ENCODE data around the gene SH3BP1. TPM values are rescaled to one million over a fixed set of nuclear protein-coding genes. Genes with fewer than 3 reads are reported as not detected.

The SH3BP1 gene
- polyA plus RNA-seq, 3 donors = 20.0 to 214 (median 20.0) TPM

DNA sequence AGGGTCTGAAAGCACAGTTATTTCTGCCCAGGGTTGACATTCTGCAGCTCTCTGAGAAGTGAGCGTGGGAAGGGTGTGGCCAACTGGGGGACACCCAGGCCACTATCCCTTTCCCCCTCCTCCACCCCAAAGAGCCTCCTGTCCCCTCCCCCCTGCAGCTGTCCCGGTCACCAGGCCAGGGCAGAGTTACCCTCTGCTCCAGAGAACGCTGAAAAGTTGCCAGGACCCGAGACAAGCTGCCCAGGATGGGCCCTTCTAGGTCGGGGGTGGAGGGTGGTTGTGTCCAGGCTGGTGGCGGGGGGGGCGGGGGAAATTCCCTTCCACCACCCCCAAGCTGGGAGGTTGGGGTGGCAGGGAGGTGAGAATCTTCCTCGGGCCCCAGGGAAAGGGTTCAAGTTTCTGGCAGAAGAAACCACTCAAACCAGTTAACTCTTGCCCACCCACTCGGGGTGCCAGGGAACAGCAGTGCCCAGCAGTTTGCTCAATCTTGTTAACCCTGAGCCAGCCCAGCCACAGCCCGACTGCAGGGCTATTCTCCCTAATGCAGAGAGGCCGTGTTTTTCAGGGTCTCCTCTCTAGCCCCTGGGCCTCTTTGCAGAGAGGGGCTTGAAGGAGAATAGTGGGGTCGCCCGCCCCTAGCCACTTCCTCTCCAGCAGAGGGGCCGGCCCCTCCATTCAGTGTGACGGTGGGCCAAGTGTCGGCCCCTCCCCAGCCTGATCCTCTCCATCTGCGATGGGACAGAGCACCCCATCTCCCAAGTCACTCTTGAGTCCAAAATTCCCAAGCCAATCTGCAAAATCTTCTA, 36.7 kb downstream of the SH3BP1 start:
- Histone ChIP-seq H3K4me3 (replicated peaks in 1 of 3; ENCODE audit: low read depth in 2 of 3, low read length in 3 of 3) (peak overlapping the region; percentile 62 to 98 (median 76)), H3K9me3 (replicated peaks in 1 of 2; ENCODE audit: control insufficient read depth in 1 of 2, insufficient read depth in 1 of 2, low read length in 2 of 2) (no peaks in the 10 kb centered on the region), H3K79me2 (ENCODE audit: insufficient read depth, low read length) (peaks cover 55% of the 10 kb centered on the region), H2AFZ (ENCODE audit: insufficient read depth, low read depth, low read length, poor library complexity, severe bottlenecking) (peak overlapping the region; percentile 41), H3K27me3 (ENCODE audit: control insufficient read depth in 2 of 2, insufficient read depth in 2 of 2, low read length in 2 of 2) (no peaks in the 10 kb centered on the region), H3K36me3 (replicated peaks in 1 of 2; ENCODE audit: control insufficient read depth in 1 of 2, insufficient read depth in 2 of 2, low read length in 2 of 2) (peaks cover 18 to 22% of the 10 kb centered on the region in 2 donors), H3K4me1 (ENCODE audit: control insufficient read depth in 1 of 2, insufficient read depth in 2 of 2, low read length in 2 of 2) (peaks cover 62 to 72% of the 10 kb centered on the region in 2 donors), H4K20me1 (ENCODE audit: insufficient read depth, low read length) (peaks cover 48% of the 10 kb centered on the region), H3K4me2 (replicated peaks; ENCODE audit: extremely low read depth, low read length, poor library complexity, severe bottlenecking) (peak overlapping the region; percentile 100), H3K9ac (ENCODE audit: insufficient read depth, low read length, poor library complexity, severe bottlenecking) (peak overlapping the region; percentile 88), H3K27ac (ENCODE audit: low read depth in 1 of 2, low read length in 2 of 2) (peak overlapping the region; percentile 80 to 91)
- 3% methylated on average over 6 of the region's 17 CpGs for WGBS (ENCODE audit: insufficient coverage)
- Mint-ChIP-seq H3K27ac (peak overlapping the region; percentile 91 to 99 (median 95)), H3K27me3 (ENCODE audit: low read depth in 3 of 3) (peaks cover 0 to 2% (median 2%) of the 10 kb centered on the region in 3 donors), H3K4me1 (peaks cover 48% of the 10 kb centered on the region), H3K4me3 (peak overlapping the region; percentile 78 to 96), H3K36me3 (peaks cover 13 to 33% of the 10 kb centered on the region in 2 donors), H3K9me3 (no peaks in the 10 kb centered on the region)
- intact Hi-C loops (cut with micrococcal nuclease) = loop anchor here in 1 of 2 donors (2.0 to 10.0 kb wide), 4 partner anchors 17 to 169 kb away; partner anchors contain the start of genes ANKRD54, EIF3L, GGA1 and PDXP
- peak in 2 of 3 donors; percentile 23 to 40 for DNase-seq
- TF ChIP-seq, protein P1, sequence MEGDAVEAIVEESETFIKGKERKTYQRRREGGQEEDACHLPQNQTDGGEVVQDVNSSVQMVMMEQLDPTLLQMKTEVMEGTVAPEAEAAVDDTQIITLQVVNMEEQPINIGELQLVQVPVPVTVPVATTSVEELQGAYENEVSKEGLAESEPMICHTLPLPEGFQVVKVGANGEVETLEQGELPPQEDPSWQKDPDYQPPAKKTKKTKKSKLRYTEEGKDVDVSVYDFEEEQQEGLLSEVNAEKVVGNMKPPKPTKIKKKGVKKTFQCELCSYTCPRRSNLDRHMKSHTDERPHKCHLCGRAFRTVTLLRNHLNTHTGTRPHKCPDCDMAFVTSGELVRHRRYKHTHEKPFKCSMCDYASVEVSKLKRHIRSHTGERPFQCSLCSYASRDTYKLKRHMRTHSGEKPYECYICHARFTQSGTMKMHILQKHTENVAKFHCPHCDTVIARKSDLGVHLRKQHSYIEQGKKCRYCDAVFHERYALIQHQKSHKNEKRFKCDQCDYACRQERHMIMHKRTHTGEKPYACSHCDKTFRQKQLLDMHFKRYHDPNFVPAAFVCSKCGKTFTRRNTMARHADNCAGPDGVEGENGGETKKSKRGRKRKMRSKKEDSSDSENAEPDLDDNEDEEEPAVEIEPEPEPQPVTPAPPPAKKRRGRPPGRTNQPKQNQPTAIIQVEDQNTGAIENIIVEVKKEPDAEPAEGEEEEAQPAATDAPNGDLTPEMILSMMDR (IDR thresholded peaks at IDR 0.05) = no peak

DNA sequence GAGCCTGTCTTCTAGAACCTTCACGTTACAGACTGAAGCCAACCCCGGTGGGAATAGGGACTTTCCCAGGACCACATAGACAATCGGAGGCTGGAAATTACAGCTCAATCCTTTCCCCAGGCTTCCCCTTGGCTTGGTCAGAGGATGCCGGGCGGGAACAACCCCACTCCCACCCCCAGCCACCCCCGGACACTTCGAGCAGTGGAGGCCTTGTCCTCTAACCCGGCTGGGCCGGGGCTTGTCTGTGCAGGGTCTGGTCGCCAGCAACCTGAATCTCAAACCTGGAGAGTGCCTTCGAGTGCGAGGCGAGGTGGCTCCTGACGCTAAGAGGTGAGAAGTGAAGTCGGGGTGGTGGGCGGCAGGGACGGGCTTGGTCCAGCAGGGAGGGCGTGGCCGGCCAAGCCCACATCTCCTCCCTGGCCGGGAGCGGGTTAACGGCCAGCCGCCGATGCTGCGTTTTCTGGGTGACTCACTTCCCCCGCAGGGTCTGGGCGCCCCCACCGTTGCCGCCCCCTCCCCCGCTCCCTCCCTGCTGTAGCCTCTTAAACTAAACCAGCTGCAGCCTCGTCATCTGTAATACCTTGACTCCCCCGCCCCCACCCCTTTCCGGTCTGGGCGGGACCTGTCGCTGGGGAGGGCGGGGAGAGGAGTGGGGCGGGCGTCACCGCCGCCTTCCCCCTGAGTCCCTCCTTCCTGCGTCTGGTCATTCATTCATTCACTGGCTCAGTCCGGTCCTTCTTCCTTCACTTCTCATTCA, 37.4 kb downstream of the SH3BP1 start:
- no peaks in the 10 kb centered on the region for H3K9me3 Mint-ChIP-seq
- peak overlapping the region; percentile 78 to 96 for H3K4me3 Mint-ChIP-seq
- Histone ChIP-seq H3K4me2 (replicated peaks; ENCODE audit: extremely low read depth, low read length, poor library complexity, severe bottlenecking) (peak overlapping the region; percentile 100), H3K9ac (ENCODE audit: insufficient read depth, low read length, poor library complexity, severe bottlenecking) (peak overlapping the region; percentile 88), H3K27ac (ENCODE audit: low read depth in 1 of 2, low read length in 2 of 2) (peak overlapping the region; percentile 80 to 91), H3K36me3 (replicated peaks in 1 of 2; ENCODE audit: control insufficient read depth in 1 of 2, insufficient read depth in 2 of 2, low read length in 2 of 2) (peaks cover 18 to 22% of the 10 kb centered on the region in 2 donors), H4K20me1 (ENCODE audit: insufficient read depth, low read length) (peaks cover 52% of the 10 kb centered on the region), H3K79me2 (ENCODE audit: insufficient read depth, low read length) (peaks cover 55% of the 10 kb centered on the region), H3K27me3 (ENCODE audit: control insufficient read depth in 2 of 2, insufficient read depth in 2 of 2, low read length in 2 of 2) (no peaks in the 10 kb centered on the region), H3K4me3 (replicated peaks in 1 of 3; ENCODE audit: low read depth in 2 of 3, low read length in 3 of 3) (peak overlapping the region; percentile 62 to 98 (median 76)), H3K4me1 (ENCODE audit: control insufficient read depth in 1 of 2, insufficient read depth in 2 of 2, low read length in 2 of 2) (peaks cover 68 to 77% of the 10 kb centered on the region in 2 donors), H2AFZ (ENCODE audit: insufficient read depth, low read depth, low read length, poor library complexity, severe bottlenecking) (peak overlapping the region; percentile 65), H3K9me3 (replicated peaks in 1 of 2; ENCODE audit: control insufficient read depth in 1 of 2, insufficient read depth in 1 of 2, low read length in 2 of 2) (no peaks in the 10 kb centered on the region)
- intact Hi-C loops (cut with micrococcal nuclease) = loop anchor here in 1 of 2 donors (2.0 to 10.0 kb wide), 4 partner anchors 18 to 168 kb away; partner anchors contain the start of genes ANKRD54, EIF3L, GGA1 and PDXP
- peaks cover 13 to 33% of the 10 kb centered on the region in 2 donors for H3K36me3 Mint-ChIP-seq
- WGBS (ENCODE audit: insufficient coverage) = under 1% methylated on average over 26 of the region's 42 CpGs
- H3K27me3 Mint-ChIP-seq (ENCODE audit: low read depth in 3 of 3) = peaks cover 0 to 2% (median 0%) of the 10 kb centered on the region in 3 donors
- TF ChIP-seq, protein P1 (IDR thresholded peaks at IDR 0.05) = no peak
- peaks cover 53% of the 10 kb centered on the region for H3K4me1 Mint-ChIP-seq
- peak overlapping the region; percentile 91 to 99 (median 95) for H3K27ac Mint-ChIP-seq
- DNase-seq = peak; percentile 92 to 95 (median 94)

Measured in CD14-positive monocyte (primary cell).